Measurements from ENCODE around the gene TBC1D20. TPM values are rescaled to one million over a fixed set of nuclear protein-coding genes. Genes with fewer than 3 reads are reported as not detected.

Gene TBC1D20
- total RNA-seq, 2 experiments from 2014 or later: 22.2 to 23.8 TPM

DNA sequence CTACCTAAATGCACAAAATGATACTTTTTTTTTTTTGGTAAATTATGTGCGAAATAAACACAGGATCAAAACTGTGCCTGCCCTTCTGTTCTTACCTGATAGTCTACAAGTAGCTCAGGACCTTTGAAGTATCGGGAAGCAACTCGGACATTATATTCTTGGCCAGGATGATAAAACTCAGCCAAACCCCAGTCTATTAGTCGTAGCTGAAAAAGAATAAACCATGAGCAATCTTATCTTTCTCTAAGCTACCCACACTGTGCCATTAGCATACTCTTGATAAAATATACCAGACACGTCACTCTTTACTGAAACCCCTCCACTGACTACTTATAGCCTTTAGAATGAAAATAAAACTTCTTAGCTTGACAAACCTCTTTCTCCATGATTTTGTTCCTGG lies 29.8 kb upstream of the TBC1D20 start:
- no peaks in the 10 kb centered on the region for H3K27me3 Mint-ChIP-seq
- POLR2A ChIA-PET: interaction anchor here (1.3 kb wide), 1 partner anchor 30 kb away, joined by 3 read pairs; no protein-coding TSS in a partner anchor
- intact Hi-C loops (cut with micrococcal nuclease): no loop called here
- H3K27ac Mint-ChIP-seq: no peak overlapping the region
- DNase-seq (no peak), ATAC-seq (no peak)
- H3K4me3 Mint-ChIP-seq: no peak overlapping the region
- TF ChIP-seq CTCF (IDR thresholded peaks at IDR 0.05): no peak
- no peaks in the 10 kb centered on the region for H3K9me3 Mint-ChIP-seq
- no peaks in the 10 kb centered on the region for H3K4me1 Mint-ChIP-seq (ENCODE audit: low read depth)
- H3K36me3 Mint-ChIP-seq (ENCODE audit: low read depth): peaks cover 52% of the 10 kb centered on the region
- CTCF ChIA-PET: interaction anchor here (1.0 to 2.0 kb wide), 6 partner anchors 10 to 138 kb away, joined by 3 to 10 read pairs (median 4); no protein-coding TSS in a partner anchor

DNA sequence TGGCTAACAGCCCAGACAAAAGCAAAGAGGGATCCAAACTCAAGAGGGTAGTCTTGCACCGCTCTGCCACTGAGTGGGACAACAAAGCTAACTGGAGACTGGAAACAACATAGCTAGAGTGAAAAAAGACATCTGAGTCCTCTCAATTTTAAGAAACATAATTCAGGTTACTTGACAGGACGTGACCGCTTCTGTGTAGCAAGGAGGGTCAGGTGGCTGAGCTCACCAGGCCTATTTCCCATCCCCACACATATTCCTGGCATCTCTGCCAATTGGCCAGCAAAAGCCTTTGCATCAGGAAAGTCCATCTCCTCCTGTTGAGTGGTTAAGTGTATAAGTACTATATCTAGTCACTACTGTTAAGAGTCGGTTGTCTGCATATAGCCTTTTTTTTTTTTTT lies 25.3 kb upstream of the TBC1D20 start:
- H3K27me3 Mint-ChIP-seq: no peaks in the 10 kb centered on the region
- H3K27ac Mint-ChIP-seq: no peak overlapping the region
- H3K36me3 Mint-ChIP-seq (ENCODE audit: low read depth): peaks cover 60% of the 10 kb centered on the region
- ChIA-PET POLR2A (interaction anchor here (0.6 to 1.3 kb wide), 3 partner anchors 11 to 107 kb away, joined by 3 to 4 read pairs (median 3); partner anchors contain the start of gene TRIB3), CTCF (interaction anchor here (2.6 kb wide), 1 partner anchor 11 kb away, joined by 9 read pairs; no protein-coding TSS in a partner anchor)
- H3K4me3 Mint-ChIP-seq: no peak overlapping the region
- DNase-seq: no peak
- peaks cover 3% of the 10 kb centered on the region for H3K4me1 Mint-ChIP-seq (ENCODE audit: low read depth)
- H3K9me3 Mint-ChIP-seq: no peaks in the 10 kb centered on the region
- intact Hi-C loops (cut with micrococcal nuclease): no loop called here
- no peak for ATAC-seq
- no peak for TF ChIP-seq CTCF (IDR thresholded peaks at IDR 0.05)

DNA sequence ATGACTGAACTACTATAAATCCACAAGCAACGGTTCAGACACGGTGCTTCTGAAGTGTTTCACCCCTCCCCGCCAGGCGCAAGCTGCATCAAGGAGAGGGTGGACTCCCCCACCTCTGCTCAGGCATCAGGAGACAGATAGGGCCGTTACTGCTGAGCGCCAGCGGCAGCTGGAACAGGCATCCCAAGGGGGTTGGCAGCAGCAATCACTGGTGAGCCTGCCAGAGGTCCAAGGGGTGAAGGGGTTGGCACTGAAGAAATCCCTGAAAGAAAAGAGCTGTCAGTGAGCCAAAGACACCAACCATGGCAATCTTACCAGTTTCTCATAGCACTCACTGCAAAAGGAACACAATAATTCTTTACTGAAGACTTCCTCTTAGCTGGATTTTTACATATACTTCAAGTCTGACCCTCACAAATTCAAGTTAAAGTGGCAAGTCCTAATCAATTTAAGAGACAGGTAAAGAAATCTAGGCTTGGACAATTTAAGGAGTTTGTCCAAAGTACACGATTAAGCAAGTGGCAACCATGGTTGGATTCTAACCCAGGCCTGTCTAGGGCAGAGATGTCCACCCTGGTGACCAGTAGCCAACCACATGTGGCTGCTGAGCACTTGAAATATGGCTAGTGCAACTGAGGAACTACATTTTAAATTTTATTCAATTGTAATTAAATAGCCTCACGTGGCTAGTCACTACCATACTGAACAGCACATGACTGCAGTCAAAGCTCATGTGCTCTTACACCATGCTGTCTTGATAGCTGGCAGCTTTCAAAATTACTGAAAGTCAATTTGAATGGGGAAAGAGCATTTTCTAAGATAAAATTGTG lies 21.7 kb upstream of the TBC1D20 start:
- peaks cover 13% of the 10 kb centered on the region for H3K4me1 Mint-ChIP-seq (ENCODE audit: low read depth)
- H3K9me3 Mint-ChIP-seq: no peaks in the 10 kb centered on the region
- intact Hi-C loops (cut with micrococcal nuclease): no loop called here
- no peak overlapping the region for H3K4me3 Mint-ChIP-seq
- H3K36me3 Mint-ChIP-seq (ENCODE audit: low read depth): peaks cover 51% of the 10 kb centered on the region
- DNase-seq (no peak), ATAC-seq (no peak)
- ChIA-PET CTCF (interaction anchor here (1.8 kb wide), 1 partner anchor 20 kb away, joined by 4 read pairs; no protein-coding TSS in a partner anchor), POLR2A (no interaction called here)
- H3K27me3 Mint-ChIP-seq: no peaks in the 10 kb centered on the region
- TF ChIP-seq CTCF (IDR thresholded peaks at IDR 0.05): no peak
- peak overlapping the region; percentile 17 for H3K27ac Mint-ChIP-seq

GRCh38 chr20:481167-481566 lies 18.8 kb upstream of the TBC1D20 start:
- Mint-ChIP-seq H3K4me3 (no peak overlapping the region), H3K36me3 (ENCODE audit: low read depth) (peaks cover 43% of the 10 kb centered on the region), H3K27ac (no peak overlapping the region), H3K4me1 (ENCODE audit: low read depth) (peaks cover 18% of the 10 kb centered on the region), H3K27me3 (no peaks in the 10 kb centered on the region), H3K9me3 (no peaks in the 10 kb centered on the region)
- ATAC-seq: peak; percentile 34
- TF ChIP-seq CTCF (IDR thresholded peaks at IDR 0.05): no peak
- intact Hi-C loops (cut with micrococcal nuclease): no loop called here
- DNase-seq: no peak
- CTCF ChIA-PET: interaction anchor here (0.6 to 2.5 kb wide), 4 partner anchors 8 to 126 kb away, joined by 3 to 10 read pairs (median 6); no protein-coding TSS in a partner anchor
- POLR2A ChIA-PET: interaction anchor here (0.6 kb wide), 1 partner anchor 185 kb away, joined by 3 read pairs; no protein-coding TSS in a partner anchor

DNA sequence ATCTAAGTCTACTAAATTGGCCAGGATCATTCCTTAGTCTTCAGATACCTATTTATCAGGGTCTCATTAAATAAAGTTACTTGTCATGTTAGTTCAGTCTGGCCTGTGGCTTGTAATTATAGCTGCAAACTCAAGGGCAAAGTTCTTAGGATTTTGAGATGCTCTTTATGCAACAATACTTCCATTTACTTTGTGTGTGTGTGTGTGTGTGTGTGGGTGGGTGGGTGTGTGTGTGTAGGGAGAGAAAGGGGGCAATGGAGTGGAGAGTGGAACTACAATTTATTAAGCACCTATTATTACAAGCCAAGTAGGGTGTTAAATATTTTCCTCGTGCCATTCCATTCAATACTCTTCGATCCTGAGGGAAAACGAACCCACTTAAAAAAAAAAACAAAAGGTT lies 17.7 kb upstream of the TBC1D20 start:
- intact Hi-C loops (cut with micrococcal nuclease): no loop called here
- Mint-ChIP-seq H3K4me1 (ENCODE audit: low read depth) (peaks cover 18% of the 10 kb centered on the region), H3K9me3 (no peaks in the 10 kb centered on the region), H3K4me3 (no peak overlapping the region), H3K36me3 (ENCODE audit: low read depth) (peaks cover 36% of the 10 kb centered on the region), H3K27ac (peak overlapping the region; percentile 16), H3K27me3 (no peaks in the 10 kb centered on the region)
- no peak for DNase-seq
- CTCF ChIA-PET: interaction anchor here (0.6 to 2.2 kb wide), 6 partner anchors 11 to 1803 kb away, joined by 3 to 8 read pairs (median 4); no protein-coding TSS in a partner anchor
- TF ChIP-seq CTCF (IDR thresholded peaks at IDR 0.05): no peak
- no peak for ATAC-seq
- POLR2A ChIA-PET: no interaction called here
